Measurements from ENCODE around the gene TSC22D4. TPM values are rescaled to one million over a fixed set of nuclear protein-coding genes. Genes with fewer than 3 reads are reported as not detected.
A peak's percentile ranks its signal among the peaks of the same experiment; 100 is the strongest.

The TSC22D4 gene
- total and polyA plus RNA-seq, 7 experiments from 2014 or later = 23.7 to 124 (median 112) TPM

DNA sequence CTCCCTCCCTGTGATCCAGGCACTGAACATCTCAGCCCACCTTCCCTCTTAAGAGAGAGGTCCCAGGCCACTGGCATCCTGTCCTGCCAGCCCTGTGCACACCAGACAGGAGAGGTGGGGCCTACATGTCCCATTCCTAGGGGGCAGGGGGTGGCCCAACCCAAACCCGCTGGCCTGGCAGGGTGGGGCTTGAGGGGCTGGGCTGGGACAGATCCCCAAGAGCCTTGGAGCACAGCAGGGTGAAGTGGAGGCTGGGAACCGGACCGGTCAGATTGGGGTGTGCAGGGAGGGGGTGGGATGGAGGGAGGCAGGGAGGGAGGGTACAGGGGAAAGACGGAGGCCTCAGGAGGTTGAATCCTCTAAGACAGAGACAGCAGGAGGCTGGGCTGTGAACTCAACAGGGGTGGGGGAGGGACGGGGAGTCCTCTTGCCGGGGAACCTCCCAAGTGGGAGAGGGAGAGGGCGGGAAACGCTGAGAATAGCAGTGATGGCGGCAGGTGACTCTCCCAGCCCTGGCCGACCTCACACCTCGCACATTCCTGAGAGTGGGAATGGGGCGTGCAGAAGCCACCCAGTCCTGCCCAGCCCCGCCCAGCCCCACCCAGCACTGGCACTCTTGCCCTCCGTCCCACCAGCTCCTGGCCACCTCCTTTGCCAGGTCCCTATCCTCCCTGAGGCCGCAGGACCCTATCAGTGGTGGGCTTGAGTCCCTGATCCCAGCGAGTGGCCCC is 6.7 kb downstream of the TSC22D4 start:
- H3K27me3 Mint-ChIP-seq = no peaks in the 10 kb centered on the region
- ChIA-PET POLR2A (interaction anchor here (1.3 kb wide), 1 partner anchor 10 kb away, joined by 3 read pairs; no protein-coding TSS in a partner anchor), CTCF (interaction anchor here (0.9 to 1.3 kb wide), 3 partner anchors 10 to 88 kb away, joined by 3 to 4 read pairs (median 4); no protein-coding TSS in a partner anchor)
- H3K4me1 Mint-ChIP-seq = peaks cover 41 to 65% (median 48%) of the 10 kb centered on the region in 7 donors
- H3K4me3 Mint-ChIP-seq = peak overlapping the region in 1 of 10 donors; percentile 64
- H3K4me3 ChIP-seq (ENCODE audit: low read length) = no peak overlapping the region
- H3K27ac ChIP-seq (ENCODE audit: low read depth, low read length) = peak overlapping the region; percentile 65
- H3K27ac Mint-ChIP-seq = peak overlapping the region in 7 of 9 donors; percentile 38 to 95 (median 85)
- intact Hi-C loops (cut with micrococcal nuclease) = no loop called here
- H3K4me1 ChIP-seq (ENCODE audit: control insufficient read depth in 2 of 2, insufficient read depth in 2 of 2, low read length in 2 of 2) = peaks cover 42 to 51% of the 10 kb centered on the region in 2 donors
- H3K36me3 Mint-ChIP-seq = peaks cover 4 to 21% (median 5%) of the 10 kb centered on the region in 5 donors
- peaks cover 16 to 78% (median 27%) of the 10 kb centered on the region in 3 experiments for H3K36me3 ChIP-seq (ENCODE audit: control insufficient read depth in 2 of 3, insufficient read depth in 3 of 3, low read length in 3 of 3)
- no peak for DNase-seq
- H3K9me3 Mint-ChIP-seq = peaks cover 0 to 2% (median 0%) of the 10 kb centered on the region in 11 donors
- no peak for ATAC-seq
- no peaks in the 10 kb centered on the region for H3K9me3 ChIP-seq (ENCODE audit: control insufficient read depth in 2 of 3, low read length in 3 of 3)
- H3K27me3 ChIP-seq (ENCODE audit: control insufficient read depth in 2 of 2, insufficient read depth in 2 of 2, low read length in 2 of 2) = no peaks in the 10 kb centered on the region

- intact Hi-C loops (cut with micrococcal nuclease) = no loop called here
- DNase-seq (no peak), ATAC-seq (no peak)
- Mint-ChIP-seq H3K27ac (peak overlapping the region in 6 of 9 donors; percentile 19 to 89 (median 54)), H3K36me3 (peaks cover 0 to 19% (median 0%) of the 10 kb centered on the region in 5 donors), H3K9me3 (no peaks in the 10 kb centered on the region), H3K27me3 (no peaks in the 10 kb centered on the region), H3K4me1 (peaks cover 32 to 57% (median 37%) of the 10 kb centered on the region in 7 donors), H3K4me3 (no peak overlapping the region)
- Histone ChIP-seq H3K36me3 (ENCODE audit: control insufficient read depth in 2 of 3, insufficient read depth in 3 of 3, low read length in 3 of 3) (peaks cover 19 to 78% (median 27%) of the 10 kb centered on the region in 3 experiments), H3K9me3 (ENCODE audit: control insufficient read depth in 2 of 3, low read length in 3 of 3) (no peaks in the 10 kb centered on the region), H3K4me3 (ENCODE audit: low read length) (no peak overlapping the region), H3K4me1 (ENCODE audit: control insufficient read depth in 2 of 2, insufficient read depth in 2 of 2, low read length in 2 of 2) (peaks cover 30 to 38% of the 10 kb centered on the region in 2 donors), H3K27ac (ENCODE audit: low read depth, low read length) (peak overlapping the region; percentile 29), H3K27me3 (ENCODE audit: control insufficient read depth in 2 of 2, insufficient read depth in 2 of 2, low read length in 2 of 2) (no peaks in the 10 kb centered on the region)
- CTCF ChIA-PET = interaction anchor here (0.8 to 4.7 kb wide), 4 partner anchors 11 to 252 kb away, joined by 3 to 41 read pairs (median 16); partner anchors contain the start of gene NYAP1
- POLR2A ChIA-PET = interaction anchor here (0.6 kb wide), 2 partner anchors 9 to 88 kb away, joined by 3 read pairs; no protein-coding TSS in a partner anchor
Measured at GRCh38 chr7:100471021-100471420, 8.0 kb downstream of the TSC22D4 start.

DNA sequence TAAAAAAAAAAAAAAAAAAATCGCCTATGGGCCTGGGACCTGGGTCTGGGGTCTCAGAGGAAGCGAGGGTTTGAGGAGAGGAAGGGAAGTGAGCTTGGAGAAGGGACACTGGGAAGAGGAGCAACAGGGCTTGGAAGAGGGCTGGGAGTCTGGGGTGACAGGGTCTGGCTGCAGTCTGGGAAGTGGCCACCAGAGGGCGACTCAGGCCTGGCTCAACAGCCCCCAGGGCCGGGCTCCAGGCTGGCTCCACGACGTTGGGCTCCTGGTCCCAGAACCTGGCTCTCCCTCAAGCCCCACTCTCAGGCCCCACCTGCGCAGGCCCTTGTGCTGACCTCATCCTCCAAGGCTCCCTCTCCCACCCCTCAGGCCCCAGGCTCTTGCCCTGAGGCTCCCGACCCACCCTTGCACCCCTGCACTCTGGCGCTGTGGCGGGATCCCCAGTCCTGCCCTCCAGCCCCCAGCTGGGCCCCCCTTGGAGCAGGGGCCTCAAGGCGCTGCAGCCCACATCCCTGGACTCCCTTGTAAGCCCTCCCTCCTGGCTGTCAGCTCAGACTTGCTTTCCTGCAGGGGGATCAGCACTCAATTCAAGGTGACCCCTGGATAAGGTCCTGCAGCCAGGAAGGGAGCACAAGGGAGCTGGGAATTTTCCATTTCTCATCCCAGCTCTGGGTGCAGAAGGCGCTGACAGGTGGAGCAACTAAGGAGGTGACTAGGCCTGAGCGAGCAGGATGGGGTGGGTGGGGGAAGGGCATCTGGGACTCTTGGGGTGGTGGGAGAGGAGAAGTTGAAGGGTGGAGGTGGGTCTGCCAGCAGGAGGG is 9.6 kb downstream of the TSC22D4 start:
- POLR2A ChIA-PET = interaction anchor here (0.6 to 2.2 kb wide), 11 partner anchors 9 to 236 kb away, joined by 3 to 6 read pairs (median 3); no protein-coding TSS in a partner anchor
- H3K36me3 Mint-ChIP-seq = peaks cover 0 to 11% (median 0%) of the 10 kb centered on the region in 5 donors
- Histone ChIP-seq H3K4me1 (ENCODE audit: control insufficient read depth in 2 of 2, insufficient read depth in 2 of 2, low read length in 2 of 2) (peaks cover 16 to 23% of the 10 kb centered on the region in 2 donors), H3K36me3 (ENCODE audit: control insufficient read depth in 2 of 3, insufficient read depth in 3 of 3, low read length in 3 of 3) (peaks cover 14 to 78% (median 21%) of the 10 kb centered on the region in 3 experiments), H3K4me3 (ENCODE audit: low read length) (no peak overlapping the region), H3K27ac (ENCODE audit: low read depth, low read length) (peak overlapping the region; percentile 3), H3K27me3 (ENCODE audit: control insufficient read depth in 2 of 2, insufficient read depth in 2 of 2, low read length in 2 of 2) (no peaks in the 10 kb centered on the region), H3K9me3 (ENCODE audit: control insufficient read depth in 2 of 3, low read length in 3 of 3) (no peaks in the 10 kb centered on the region)
- H3K4me1 Mint-ChIP-seq = peaks cover 26 to 45% (median 29%) of the 10 kb centered on the region in 7 donors
- DNase-seq (peak; percentile 55 to 87 (median 75)), ATAC-seq (peak; percentile 94)
- no peaks in the 10 kb centered on the region for H3K9me3 Mint-ChIP-seq
- H3K27ac Mint-ChIP-seq = peak overlapping the region in 6 of 9 donors; percentile 22 to 85 (median 65)
- CTCF ChIA-PET = interaction anchor here (0.7 to 4.7 kb wide), 16 partner anchors 8 to 401 kb away, joined by 3 to 41 read pairs (median 4); partner anchors contain the start of genes NYAP1 and TSC22D4
- intact Hi-C loops (cut with micrococcal nuclease) = loop anchor here (1.0 to 2.0 kb wide), 6 partner anchors 10 to 256 kb away; partner anchors contain the start of genes NYAP1 (in 2 of the 2) and TSC22D4 (in 2 of the 2)
- H3K27me3 Mint-ChIP-seq = no peaks in the 10 kb centered on the region
- peak overlapping the region in 1 of 10 donors; percentile 41 for H3K4me3 Mint-ChIP-seq

DNA sequence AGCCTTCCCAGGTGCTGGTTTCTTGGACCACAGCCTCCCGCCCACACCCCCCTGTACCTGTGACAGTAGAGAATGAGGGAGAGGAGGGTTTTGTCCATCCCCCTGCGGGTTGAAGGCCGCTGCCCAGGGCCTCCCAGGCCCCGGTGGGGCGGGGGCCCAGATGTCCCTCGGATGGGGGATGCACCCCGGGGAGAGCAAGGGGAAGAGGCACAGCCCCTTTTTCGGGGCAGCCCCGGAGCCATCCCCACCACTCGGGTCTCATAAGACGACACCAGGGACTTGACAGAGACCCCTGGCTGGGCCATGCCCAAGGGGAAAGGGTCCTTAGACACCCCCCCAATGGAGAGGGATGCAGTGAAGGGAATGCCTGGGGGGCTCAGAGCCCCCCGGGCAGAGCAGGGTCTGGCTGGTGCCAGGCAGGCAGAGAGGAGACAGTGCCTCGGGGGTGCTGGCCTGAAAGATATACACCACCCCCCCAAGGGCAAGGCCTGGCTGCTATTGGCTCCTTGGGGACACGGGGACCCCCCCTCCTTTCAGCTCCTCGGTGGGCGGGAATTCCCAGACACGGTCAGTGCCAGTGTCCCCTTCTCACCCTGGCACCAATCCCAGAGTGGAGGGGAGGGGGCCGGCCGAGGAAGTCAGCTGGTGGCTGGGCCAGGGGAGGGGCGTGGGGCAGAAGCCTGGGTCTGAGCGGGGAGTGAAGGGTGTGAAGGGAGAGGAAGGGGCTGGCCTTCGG is 11.2 kb downstream of the TSC22D4 start:
- Mint-ChIP-seq H3K27me3 (no peaks in the 10 kb centered on the region), H3K9me3 (no peaks in the 10 kb centered on the region), H3K27ac (peak overlapping the region in 2 of 9 donors; percentile 25 to 65), H3K4me1 (peaks cover 10 to 35% (median 13%) of the 10 kb centered on the region in 7 donors), H3K36me3 (peaks cover 0 to 7% (median 0%) of the 10 kb centered on the region in 5 donors), H3K4me3 (no peak overlapping the region)
- Histone ChIP-seq H3K36me3 (ENCODE audit: control insufficient read depth in 2 of 3, insufficient read depth in 3 of 3, low read length in 3 of 3) (peaks cover 11 to 73% (median 14%) of the 10 kb centered on the region in 3 experiments), H3K4me3 (ENCODE audit: low read length) (no peak overlapping the region), H3K4me1 (ENCODE audit: control insufficient read depth in 2 of 2, insufficient read depth in 2 of 2, low read length in 2 of 2) (peaks cover 6 to 9% of the 10 kb centered on the region in 2 donors), H3K27ac (ENCODE audit: low read depth, low read length) (peak overlapping the region; percentile 13), H3K27me3 (ENCODE audit: control insufficient read depth in 2 of 2, insufficient read depth in 2 of 2, low read length in 2 of 2) (no peaks in the 10 kb centered on the region), H3K9me3 (ENCODE audit: control insufficient read depth in 2 of 3, low read length in 3 of 3) (no peaks in the 10 kb centered on the region)
- DNase-seq = no peak
- ChIA-PET CTCF (interaction anchor here (1.5 to 4.7 kb wide), 3 partner anchors 14 to 92 kb away, joined by 4 to 41 read pairs (median 30); partner anchors contain the start of gene NYAP1), POLR2A (interaction anchor here (2.2 kb wide), 1 partner anchor 90 kb away, joined by 5 read pairs; no protein-coding TSS in a partner anchor)
- ATAC-seq = no peak
- intact Hi-C loops (cut with micrococcal nuclease) = loop anchor here in 1 of 2 donors (2.0 kb wide), 1 partner anchor 223 kb away; no protein-coding TSS in a partner anchor

- H3K9me3 ChIP-seq (ENCODE audit: control insufficient read depth in 2 of 3, low read length in 3 of 3) = no peaks in the 10 kb centered on the region
- H3K27ac ChIP-seq (ENCODE audit: low read depth, low read length) = peak overlapping the region; percentile 13
- peaks cover 10 to 69% (median 14%) of the 10 kb centered on the region in 3 experiments for H3K36me3 ChIP-seq (ENCODE audit: control insufficient read depth in 2 of 3, insufficient read depth in 3 of 3, low read length in 3 of 3)
- no peaks in the 10 kb centered on the region for H3K9me3 Mint-ChIP-seq
- peaks cover 6 to 7% of the 10 kb centered on the region in 2 donors for H3K4me1 ChIP-seq (ENCODE audit: control insufficient read depth in 2 of 2, insufficient read depth in 2 of 2, low read length in 2 of 2)
- H3K27me3 Mint-ChIP-seq = no peaks in the 10 kb centered on the region
- DNase-seq = no peak
- H3K4me3 ChIP-seq (ENCODE audit: low read length) = no peak overlapping the region
- POLR2A ChIA-PET = no interaction called here
- CTCF ChIA-PET = interaction anchor here (4.7 kb wide), 1 partner anchor 15 kb away, joined by 30 read pairs; the partner anchor contains the start of gene NYAP1
- no peak for ATAC-seq
- intact Hi-C loops (cut with micrococcal nuclease) = no loop called here
- H3K36me3 Mint-ChIP-seq = peaks cover 0 to 7% (median 0%) of the 10 kb centered on the region in 5 donors
- H3K4me1 Mint-ChIP-seq = peaks cover 7 to 31% (median 11%) of the 10 kb centered on the region in 7 donors
- H3K27ac Mint-ChIP-seq = peak overlapping the region in 4 of 9 donors; percentile 5 to 65 (median 11)
- H3K27me3 ChIP-seq (ENCODE audit: control insufficient read depth in 2 of 2, insufficient read depth in 2 of 2, low read length in 2 of 2) = no peaks in the 10 kb centered on the region
- no peak overlapping the region for H3K4me3 Mint-ChIP-seq
Measured at GRCh38 chr7:100466653-100467605, 12.1 kb downstream of the TSC22D4 start.

Measured in naive thymus-derived CD4-positive, alpha-beta T cell (primary cell).